ENCODE data around the gene KCTD19.

Gene KCTD19

DNA sequence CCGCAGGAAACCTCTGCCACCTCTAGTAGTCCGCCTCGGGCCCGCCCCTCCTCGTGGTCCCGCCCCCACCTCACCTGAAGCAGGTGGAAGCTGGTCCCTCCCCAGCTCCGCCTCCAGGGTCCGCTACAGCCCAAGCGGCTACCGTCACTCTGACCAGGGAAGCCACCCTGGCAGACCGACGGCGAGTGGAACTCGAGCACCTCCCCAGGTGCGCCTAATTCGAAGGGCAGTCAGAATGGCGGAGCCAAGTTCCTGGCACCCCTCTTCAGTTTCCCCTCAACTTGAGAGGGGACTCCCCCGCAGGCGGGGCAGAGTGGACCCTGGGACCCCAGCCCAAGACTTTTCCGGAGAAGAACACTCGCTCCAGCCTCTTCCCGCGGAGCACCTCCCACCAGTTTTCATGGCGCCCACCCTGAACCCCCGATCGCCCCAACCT is 79.8 kb downstream of the KCTD19 start:
- ATAC-seq = peak; percentile 5
- TF ChIP-seq TOX (CRISPR knock-in tag; IDR thresholded peaks at IDR 0.05; ENCODE audit: borderline replicate concordance) (no peak), GLIS3 (CRISPR knock-in tag; IDR thresholded peaks at IDR 0.05) (no peak), PPARA (CRISPR knock-in tag; IDR thresholded peaks at IDR 0.05; ENCODE audit: borderline replicate concordance) (no peak), ZNF70 (CRISPR knock-in tag; IDR thresholded peaks at IDR 0.05) (no peak), CSDC2 (CRISPR knock-in tag; IDR thresholded peaks at IDR 0.05) (no peak), ZNF565 (CRISPR knock-in tag; conservative IDR thresholded peaks at IDR 0.05; ENCODE audit: low read depth) (no peak), ZFP3 (CRISPR knock-in tag; IDR thresholded peaks at IDR 0.05) (no peak), OSR1 (CRISPR knock-in tag; IDR thresholded peaks at IDR 0.05) (no peak), ZC3H10 (CRISPR knock-in tag; IDR thresholded peaks at IDR 0.05) (no peak), BACH2 (CRISPR knock-in tag; IDR thresholded peaks at IDR 0.05; ENCODE audit: borderline replicate concordance) (no peak), ISL1 (CRISPR knock-in tag; IDR thresholded peaks at IDR 0.05) (no peak), SNAI2 (CRISPR knock-in tag; IDR thresholded peaks at IDR 0.05) (no peak)
- TF ChIP-seq, protein P1, sequence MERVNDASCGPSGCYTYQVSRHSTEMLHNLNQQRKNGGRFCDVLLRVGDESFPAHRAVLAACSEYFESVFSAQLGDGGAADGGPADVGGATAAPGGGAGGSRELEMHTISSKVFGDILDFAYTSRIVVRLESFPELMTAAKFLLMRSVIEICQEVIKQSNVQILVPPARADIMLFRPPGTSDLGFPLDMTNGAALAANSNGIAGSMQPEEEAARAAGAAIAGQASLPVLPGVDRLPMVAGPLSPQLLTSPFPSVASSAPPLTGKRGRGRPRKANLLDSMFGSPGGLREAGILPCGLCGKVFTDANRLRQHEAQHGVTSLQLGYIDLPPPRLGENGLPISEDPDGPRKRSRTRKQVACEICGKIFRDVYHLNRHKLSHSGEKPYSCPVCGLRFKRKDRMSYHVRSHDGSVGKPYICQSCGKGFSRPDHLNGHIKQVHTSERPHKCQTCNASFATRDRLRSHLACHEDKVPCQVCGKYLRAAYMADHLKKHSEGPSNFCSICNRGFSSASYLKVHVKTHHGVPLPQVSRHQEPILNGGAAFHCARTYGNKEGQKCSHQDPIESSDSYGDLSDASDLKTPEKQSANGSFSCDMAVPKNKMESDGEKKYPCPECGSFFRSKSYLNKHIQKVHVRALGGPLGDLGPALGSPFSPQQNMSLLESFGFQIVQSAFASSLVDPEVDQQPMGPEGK (CRISPR knock-in tag; IDR thresholded peaks at IDR 0.05; ENCODE audit: borderline replicate concordance) = no peak
- TF ChIP-seq, protein P2, sequence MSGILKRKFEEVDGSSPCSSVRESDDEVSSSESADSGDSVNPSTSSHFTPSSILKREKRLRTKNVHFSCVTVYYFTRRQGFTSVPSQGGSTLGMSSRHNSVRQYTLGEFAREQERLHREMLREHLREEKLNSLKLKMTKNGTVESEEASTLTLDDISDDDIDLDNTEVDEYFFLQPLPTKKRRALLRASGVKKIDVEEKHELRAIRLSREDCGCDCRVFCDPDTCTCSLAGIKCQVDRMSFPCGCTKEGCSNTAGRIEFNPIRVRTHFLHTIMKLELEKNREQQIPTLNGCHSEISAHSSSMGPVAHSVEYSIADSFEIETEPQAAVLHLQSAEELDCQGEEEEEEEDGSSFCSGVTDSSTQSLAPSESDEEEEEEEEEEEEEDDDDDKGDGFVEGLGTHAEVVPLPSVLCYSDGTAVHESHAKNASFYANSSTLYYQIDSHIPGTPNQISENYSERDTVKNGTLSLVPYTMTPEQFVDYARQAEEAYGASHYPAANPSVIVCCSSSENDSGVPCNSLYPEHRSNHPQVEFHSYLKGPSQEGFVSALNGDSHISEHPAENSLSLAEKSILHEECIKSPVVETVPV (CRISPR knock-in tag; IDR thresholded peaks at IDR 0.05) = no peak
- TF ChIP-seq, protein P3, sequence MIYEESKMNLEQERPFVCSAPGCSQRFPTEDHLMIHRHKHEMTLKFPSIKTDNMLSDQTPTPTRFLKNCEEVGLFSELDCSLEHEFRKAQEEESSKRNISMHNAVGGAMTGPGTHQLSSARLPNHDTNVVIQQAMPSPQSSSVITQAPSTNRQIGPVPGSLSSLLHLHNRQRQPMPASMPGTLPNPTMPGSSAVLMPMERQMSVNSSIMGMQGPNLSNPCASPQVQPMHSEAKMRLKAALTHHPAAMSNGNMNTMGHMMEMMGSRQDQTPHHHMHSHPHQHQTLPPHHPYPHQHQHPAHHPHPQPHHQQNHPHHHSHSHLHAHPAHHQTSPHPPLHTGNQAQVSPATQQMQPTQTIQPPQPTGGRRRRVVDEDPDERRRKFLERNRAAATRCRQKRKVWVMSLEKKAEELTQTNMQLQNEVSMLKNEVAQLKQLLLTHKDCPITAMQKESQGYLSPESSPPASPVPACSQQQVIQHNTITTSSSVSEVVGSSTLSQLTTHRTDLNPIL (CRISPR knock-in tag; IDR thresholded peaks at IDR 0.05; ENCODE audit: low read depth) = no peak
- TF ChIP-seq, protein P4, sequence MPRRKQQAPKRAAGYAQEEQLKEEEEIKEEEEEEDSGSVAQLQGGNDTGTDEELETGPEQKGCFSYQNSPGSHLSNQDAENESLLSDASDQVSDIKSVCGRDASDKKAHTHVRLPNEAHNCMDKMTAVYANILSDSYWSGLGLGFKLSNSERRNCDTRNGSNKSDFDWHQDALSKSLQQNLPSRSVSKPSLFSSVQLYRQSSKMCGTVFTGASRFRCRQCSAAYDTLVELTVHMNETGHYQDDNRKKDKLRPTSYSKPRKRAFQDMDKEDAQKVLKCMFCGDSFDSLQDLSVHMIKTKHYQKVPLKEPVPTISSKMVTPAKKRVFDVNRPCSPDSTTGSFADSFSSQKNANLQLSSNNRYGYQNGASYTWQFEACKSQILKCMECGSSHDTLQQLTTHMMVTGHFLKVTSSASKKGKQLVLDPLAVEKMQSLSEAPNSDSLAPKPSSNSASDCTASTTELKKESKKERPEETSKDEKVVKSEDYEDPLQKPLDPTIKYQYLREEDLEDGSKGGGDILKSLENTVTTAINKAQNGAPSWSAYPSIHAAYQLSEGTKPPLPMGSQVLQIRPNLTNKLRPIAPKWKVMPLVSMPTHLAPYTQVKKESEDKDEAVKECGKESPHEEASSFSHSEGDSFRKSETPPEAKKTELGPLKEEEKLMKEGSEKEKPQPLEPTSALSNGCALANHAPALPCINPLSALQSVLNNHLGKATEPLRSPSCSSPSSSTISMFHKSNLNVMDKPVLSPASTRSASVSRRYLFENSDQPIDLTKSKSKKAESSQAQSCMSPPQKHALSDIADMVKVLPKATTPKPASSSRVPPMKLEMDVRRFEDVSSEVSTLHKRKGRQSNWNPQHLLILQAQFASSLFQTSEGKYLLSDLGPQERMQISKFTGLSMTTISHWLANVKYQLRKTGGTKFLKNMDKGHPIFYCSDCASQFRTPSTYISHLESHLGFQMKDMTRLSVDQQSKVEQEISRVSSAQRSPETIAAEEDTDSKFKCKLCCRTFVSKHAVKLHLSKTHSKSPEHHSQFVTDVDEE (CRISPR knock-in tag; IDR thresholded peaks at IDR 0.05) = no peak

DNA sequence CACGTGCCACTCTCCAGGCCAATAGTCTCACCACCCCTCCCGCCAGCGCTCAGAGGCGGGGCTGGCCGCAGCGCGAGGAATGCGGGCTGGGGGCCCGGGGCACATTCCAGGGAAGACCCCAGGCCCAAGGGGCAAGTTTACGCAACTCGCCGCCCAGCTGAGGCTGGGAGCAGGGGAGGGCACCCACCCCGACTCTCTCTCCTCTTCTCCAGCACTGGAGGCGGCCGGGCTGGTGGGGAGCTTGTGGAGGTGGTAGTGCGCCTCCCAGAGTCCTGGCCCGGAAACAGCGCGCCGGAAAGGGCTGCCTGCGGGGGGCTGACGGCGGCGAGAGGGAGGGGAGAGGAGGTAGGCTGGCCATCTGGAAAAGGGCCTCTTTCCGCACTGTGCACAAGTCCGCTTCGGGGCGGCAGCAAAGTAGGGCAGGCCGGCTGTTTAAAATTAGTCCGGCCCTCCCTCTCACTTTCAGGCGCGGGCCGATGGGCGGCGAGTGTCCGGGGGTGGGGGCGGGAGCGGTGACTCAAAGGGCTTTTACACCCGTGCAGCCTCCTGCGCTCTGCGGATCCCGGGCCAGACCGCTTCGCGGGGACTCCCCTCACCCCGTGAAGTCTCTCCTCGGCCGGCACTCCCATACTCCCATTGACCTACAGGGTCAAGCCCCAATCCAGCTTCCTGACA is 80.3 kb downstream of the KCTD19 start:
- peak; percentile 69 for ATAC-seq
- TF ChIP-seq, protein P2 (CRISPR knock-in tag; IDR thresholded peaks at IDR 0.05) = no peak
- peak; percentile 36; the same call in 1 of the 2 replicates for TF ChIP-seq TCF4 (CRISPR knock-in tag; IDR thresholded peaks at IDR 0.05; ENCODE audit: borderline replicate concordance)
- TF ChIP-seq, protein P1 (CRISPR knock-in tag; IDR thresholded peaks at IDR 0.05; ENCODE audit: borderline replicate concordance) = peak; percentile 91

DNA sequence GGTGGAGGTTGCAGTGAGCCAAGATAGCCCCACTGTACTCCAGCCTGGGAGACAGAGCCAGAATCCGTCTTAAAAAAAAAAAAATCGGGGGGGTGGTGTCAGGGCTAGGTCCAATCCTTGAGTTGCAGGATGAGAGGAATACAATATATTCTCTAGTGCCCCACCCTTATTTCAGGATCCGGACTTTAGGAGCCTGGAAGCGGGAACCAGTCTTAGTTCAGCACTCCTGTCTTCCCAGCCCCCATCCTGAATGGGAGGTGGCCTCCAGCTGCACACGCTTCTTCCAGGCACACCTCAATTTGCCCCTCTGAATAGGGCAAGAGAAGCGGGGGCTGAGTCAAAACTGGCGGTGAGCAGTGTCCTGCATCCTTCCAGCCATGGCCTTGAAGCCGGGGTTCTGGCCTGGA is 80.9 kb downstream of the KCTD19 start:
- no peak for ATAC-seq
- TF ChIP-seq ZNF70 (CRISPR knock-in tag; IDR thresholded peaks at IDR 0.05) (no peak), SNAI2 (CRISPR knock-in tag; IDR thresholded peaks at IDR 0.05) (no peak), ZNF8 (CRISPR knock-in tag; IDR thresholded peaks at IDR 0.05) (no peak), ZC3H10 (CRISPR knock-in tag; IDR thresholded peaks at IDR 0.05) (no peak), ARNTL (CRISPR knock-in tag; IDR thresholded peaks at IDR 0.05; ENCODE audit: borderline replicate concordance, low read depth) (no peak), ZFP30 (CRISPR knock-in tag; IDR thresholded peaks at IDR 0.05) (no peak), TCF4 (CRISPR knock-in tag; IDR thresholded peaks at IDR 0.05; ENCODE audit: borderline replicate concordance) (no peak), ZNF565 (CRISPR knock-in tag; conservative IDR thresholded peaks at IDR 0.05; ENCODE audit: low read depth) (no peak)
- TF ChIP-seq, protein P1 (CRISPR knock-in tag; IDR thresholded peaks at IDR 0.05; ENCODE audit: borderline replicate concordance) = no peak
- TF ChIP-seq, protein P2 (CRISPR knock-in tag; IDR thresholded peaks at IDR 0.05) = no peak

Measured in SK-N-SH treated with all-trans-retinoic acid at 6 μM for 48 hours (cell line).